Measurements from ENCODE around the gene GJB5. TPM values are rescaled to one million over a fixed set of nuclear protein-coding genes. Genes with fewer than 3 reads are reported as not detected.

GJB5 gene
- total RNA-seq, 6 experiments from 2014 or later = 0.59 to 0.77 (median 0.69) TPM; not detected in 2

- no peak for TF ChIP-seq CTCF (IDR thresholded peaks at IDR 0.05)
- Mint-ChIP-seq H3K9me3 (peaks cover 16% of the 10 kb centered on the region), H3K36me3 (ENCODE audit: low read depth) (peaks cover 14% of the 10 kb centered on the region), H3K4me1 (ENCODE audit: low read depth) (peaks cover 39% of the 10 kb centered on the region), H3K4me3 (no peak overlapping the region), H3K27me3 (ENCODE audit: insufficient read depth) (peaks cover 18% of the 10 kb centered on the region), H3K27ac (no peak overlapping the region)
- no peak for DNase-seq
These were observed 31.1 kb downstream of the GJB5 start for GRCh38 chr1:34785875-34786470.

- peak; percentile 71 for DNase-seq
- peaks cover 16% of the 10 kb centered on the region for H3K9me3 Mint-ChIP-seq
- H3K27me3 Mint-ChIP-seq (ENCODE audit: insufficient read depth) = peaks cover 19% of the 10 kb centered on the region
- peaks cover 39% of the 10 kb centered on the region for H3K4me1 Mint-ChIP-seq (ENCODE audit: low read depth)
- peaks cover 14% of the 10 kb centered on the region for H3K36me3 Mint-ChIP-seq (ENCODE audit: low read depth)
- TF ChIP-seq CTCF (IDR thresholded peaks at IDR 0.05) = peak; percentile 92
- H3K27ac Mint-ChIP-seq = no peak overlapping the region
- H3K4me3 Mint-ChIP-seq = no peak overlapping the region
These were observed 31.9 kb downstream of the GJB5 start for GRCh38 chr1:34786521-34787325.

- TF ChIP-seq CTCF (IDR thresholded peaks at IDR 0.05) = peak; percentile 72
- Mint-ChIP-seq H3K36me3 (ENCODE audit: low read depth) (peaks cover 14% of the 10 kb centered on the region), H3K9me3 (peaks cover 16% of the 10 kb centered on the region), H3K27me3 (ENCODE audit: insufficient read depth) (peaks cover 18% of the 10 kb centered on the region), H3K27ac (no peak overlapping the region), H3K4me1 (ENCODE audit: low read depth) (peaks cover 39% of the 10 kb centered on the region), H3K4me3 (peak overlapping the region; percentile 37)
- DNase-seq = peak; percentile 71
These were observed 32.9 kb downstream of the GJB5 start for GRCh38 chr1:34787461-34788420.

- H3K4me1 Mint-ChIP-seq (ENCODE audit: low read depth) = peaks cover 24% of the 10 kb centered on the region
- H3K9me3 Mint-ChIP-seq = peaks cover 16% of the 10 kb centered on the region
- H3K36me3 Mint-ChIP-seq (ENCODE audit: low read depth) = peaks cover 14% of the 10 kb centered on the region
- DNase-seq = no peak
- no peak overlapping the region for H3K27ac Mint-ChIP-seq
- TF ChIP-seq CTCF (IDR thresholded peaks at IDR 0.05) = no peak
- no peak overlapping the region for H3K4me3 Mint-ChIP-seq
- H3K27me3 Mint-ChIP-seq (ENCODE audit: insufficient read depth) = peaks cover 17% of the 10 kb centered on the region
These were observed 36.1 kb downstream of the GJB5 start for GRCh38 chr1:34790985-34791384.

- peaks cover 14% of the 10 kb centered on the region for H3K4me1 Mint-ChIP-seq (ENCODE audit: low read depth)
- peaks cover 14% of the 10 kb centered on the region for H3K36me3 Mint-ChIP-seq (ENCODE audit: low read depth)
- TF ChIP-seq CTCF (IDR thresholded peaks at IDR 0.05) = no peak
- peaks cover 16% of the 10 kb centered on the region for H3K9me3 Mint-ChIP-seq
- no peak for DNase-seq
- no peak overlapping the region for H3K27ac Mint-ChIP-seq
- H3K27me3 Mint-ChIP-seq (ENCODE audit: insufficient read depth) = peaks cover 17% of the 10 kb centered on the region
- H3K4me3 Mint-ChIP-seq = no peak overlapping the region
These were observed 37.6 kb downstream of the GJB5 start for GRCh38 chr1:34792424-34792823.
